Measurements from ENCODE around the gene GNAQ.
"Not testable (repeated sequence)": the region's sequence is repeated elsewhere in the genome, so short reads cannot be mapped to it uniquely, and the experiment has no call there.

Gene GNAQ

DNA sequence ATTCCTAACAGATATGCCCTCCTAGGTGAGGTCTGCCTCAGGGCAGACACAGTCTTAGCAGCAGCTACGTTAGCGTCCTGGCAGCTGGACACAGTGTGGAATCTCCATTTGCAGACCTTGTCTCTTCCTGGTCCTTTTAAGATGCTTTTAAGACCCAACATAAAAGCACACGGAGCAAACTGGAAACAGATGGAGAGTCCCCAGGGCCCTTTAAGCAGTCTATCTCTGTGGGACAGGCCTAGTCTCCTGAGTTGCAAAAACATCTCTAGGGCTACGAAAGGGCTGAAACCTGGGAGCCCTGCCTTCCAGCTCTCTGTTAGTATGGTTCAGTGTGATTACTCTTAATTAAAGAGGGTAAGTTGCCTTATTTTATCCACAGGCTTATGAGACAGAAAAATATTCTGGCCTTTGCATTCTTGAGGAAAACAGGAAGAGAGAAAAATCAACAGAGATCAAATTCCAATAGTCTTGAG is 317.5 kb downstream of the GNAQ start:
- no peak for DNase-seq

DNA sequence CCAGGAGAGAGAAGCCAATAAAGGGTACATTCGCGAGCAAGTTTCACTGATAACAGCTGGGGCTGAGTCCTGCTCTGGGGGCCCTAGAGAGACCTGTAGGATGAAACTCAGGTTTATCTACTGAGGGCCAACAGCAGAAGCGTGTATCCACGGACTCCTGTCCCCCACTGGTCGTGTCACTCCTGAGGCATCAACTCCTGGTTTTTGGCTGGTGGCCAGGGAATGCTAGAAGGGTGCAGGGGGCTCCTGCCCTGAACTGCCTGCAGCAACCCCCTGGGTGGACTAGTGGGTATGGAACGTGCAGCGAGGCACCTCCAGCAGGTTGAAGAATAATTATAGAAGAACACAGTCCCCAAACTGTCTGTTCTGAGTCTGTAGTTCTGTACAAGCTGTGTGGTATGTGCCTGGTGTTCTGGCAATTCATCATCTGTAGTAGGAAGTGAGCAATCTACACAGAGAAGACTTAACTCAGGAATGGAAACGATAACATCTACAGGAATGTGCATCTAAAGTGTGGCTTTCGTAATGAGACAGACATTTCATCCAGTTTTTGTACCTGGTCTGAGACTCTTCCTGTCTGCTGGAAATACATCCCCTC is 319.0 kb downstream of the GNAQ start:
- no peak for DNase-seq

DNA sequence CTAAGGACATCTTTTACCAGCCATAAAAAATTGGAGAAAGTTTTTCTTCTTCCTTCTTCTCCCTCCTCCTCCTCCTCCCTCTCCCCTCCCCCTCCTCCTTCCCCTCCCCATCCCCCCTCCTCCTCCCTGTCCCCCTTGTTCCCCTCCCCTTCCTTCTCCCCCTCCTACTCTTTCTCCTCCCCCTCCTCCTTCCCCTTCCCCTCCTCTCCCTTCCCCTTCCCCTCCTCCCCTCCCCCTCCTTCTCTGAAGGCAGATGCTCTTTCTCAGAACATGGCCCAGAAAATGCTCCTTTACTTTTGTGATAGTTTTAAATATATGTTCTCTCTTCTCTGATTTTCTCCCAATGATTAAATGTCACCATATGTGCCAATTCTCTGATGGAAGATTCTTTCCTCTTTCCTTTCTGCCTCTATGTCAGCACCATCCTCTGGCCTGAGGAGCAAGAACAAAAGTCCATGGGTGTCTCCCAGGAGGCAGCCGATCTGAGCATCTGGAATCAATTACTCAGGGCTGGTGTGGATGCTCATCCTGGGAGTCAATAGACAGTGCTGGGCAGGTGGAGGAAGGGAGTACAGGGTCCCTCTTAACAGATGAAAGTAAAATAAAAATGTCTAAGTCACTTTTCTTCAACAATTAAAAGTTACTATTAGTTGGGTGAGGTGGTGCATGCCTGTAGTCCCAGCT is 320.5 kb downstream of the GNAQ start:
- no peak for DNase-seq

DNA sequence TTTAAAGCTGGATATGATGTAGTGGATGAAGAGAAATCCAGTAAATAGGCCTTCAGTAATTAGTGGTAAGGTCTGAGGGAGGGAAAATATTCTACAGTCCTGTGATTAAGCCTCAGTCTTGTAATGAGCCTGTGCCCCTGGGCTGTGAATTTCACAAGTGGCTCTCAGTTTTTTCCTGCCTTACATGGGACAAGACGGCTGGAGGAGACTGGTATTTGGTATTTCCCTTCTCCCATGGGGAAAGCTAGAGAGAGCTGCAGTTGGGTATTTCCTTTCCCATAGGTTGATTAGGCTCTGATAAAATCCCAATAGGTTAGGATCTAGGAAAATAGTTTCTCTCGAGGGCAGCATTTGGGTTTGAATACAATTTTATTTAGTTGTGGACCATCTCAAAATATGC is 321.3 kb downstream of the GNAQ start:
- DNase-seq, result no peak

DNA sequence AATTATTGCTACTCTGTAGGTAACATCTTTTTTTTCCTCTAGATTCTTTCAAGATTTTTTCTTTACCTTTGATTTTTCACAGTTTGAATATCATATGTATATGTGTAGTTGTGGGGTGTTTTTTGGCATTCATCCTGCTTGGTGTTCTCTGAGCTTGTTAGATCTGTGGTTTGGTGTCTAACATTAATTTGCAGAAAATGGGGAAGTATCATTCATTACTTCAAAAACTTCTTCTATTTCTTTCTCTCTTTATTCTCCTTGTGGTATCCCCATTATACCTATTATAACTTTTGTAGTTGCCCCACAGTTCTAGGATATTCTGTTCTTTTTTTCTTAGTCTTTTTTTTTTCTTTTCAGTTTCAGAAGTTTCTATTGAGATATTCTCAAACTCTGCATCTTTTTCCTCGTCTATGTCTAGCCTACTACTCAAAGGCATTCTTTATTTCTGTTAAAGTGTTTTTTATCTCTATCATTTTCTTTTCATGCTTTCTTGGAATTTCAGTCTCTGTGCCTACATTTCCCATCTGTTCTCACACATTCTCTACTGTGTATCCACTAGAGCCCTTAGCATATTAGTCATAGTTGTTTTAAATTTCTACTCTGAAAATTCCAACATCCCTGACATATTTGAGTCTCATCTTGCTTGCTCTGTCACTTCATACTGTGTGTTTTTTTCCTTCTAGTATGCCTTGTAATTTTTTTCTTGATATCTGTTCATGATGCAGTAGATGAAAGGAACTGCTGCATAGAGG is 323.4 kb downstream of the GNAQ start:
- DNase-seq, result no peak

DNA sequence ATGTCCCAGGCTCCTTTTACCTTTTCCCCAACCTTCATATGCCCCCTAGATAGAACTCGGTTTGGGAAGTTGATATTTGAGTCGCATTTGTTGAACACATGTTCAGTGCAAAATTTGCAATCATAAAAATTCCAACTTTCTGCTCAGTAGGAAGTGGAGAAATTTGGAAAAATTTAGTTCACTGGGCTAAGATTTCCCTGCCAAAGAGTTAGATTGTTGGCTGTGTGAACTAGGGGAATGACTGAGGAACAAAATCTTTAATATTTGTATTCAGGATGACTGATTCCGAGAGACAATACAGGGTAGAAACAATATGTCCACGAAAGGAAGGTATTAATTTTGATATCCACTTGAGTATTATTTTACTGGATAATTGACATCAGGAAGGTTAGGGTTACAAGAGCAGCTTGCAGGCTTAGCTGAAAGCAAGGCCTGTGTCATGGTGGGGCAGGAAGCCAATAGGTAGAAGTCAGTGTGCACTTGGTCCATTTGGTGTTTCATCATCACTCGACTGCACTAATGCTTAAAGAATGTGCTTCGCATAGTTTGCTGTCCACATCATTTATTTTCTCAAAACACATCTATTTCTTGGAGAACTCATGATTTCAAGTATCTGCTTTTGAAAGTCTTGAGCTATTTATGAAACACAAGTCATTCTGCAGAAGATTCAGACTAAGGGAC is 324.1 kb downstream of the GNAQ start:
- no peak for DNase-seq

DNA sequence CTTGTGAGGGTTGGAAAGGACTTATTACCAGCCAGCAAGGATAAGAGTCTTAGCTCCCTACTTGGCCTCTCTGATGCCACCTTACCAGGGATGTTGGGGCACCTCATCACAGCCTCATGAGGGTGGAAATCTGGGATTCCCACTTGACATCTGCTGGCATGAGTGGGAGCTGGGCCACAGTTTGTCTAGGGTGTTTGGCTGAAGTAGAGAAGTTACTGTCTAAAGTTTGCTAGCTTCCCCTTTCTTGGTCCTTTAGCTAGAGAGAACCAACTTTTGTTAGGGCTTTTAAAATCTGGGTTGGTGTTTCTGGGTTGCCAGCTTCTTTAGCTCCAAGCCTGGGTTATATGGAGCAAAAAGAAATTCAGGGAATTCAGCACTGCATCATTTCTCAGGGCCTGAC is 326.0 kb downstream of the GNAQ start:
- DNase-seq, result no peak

DNA sequence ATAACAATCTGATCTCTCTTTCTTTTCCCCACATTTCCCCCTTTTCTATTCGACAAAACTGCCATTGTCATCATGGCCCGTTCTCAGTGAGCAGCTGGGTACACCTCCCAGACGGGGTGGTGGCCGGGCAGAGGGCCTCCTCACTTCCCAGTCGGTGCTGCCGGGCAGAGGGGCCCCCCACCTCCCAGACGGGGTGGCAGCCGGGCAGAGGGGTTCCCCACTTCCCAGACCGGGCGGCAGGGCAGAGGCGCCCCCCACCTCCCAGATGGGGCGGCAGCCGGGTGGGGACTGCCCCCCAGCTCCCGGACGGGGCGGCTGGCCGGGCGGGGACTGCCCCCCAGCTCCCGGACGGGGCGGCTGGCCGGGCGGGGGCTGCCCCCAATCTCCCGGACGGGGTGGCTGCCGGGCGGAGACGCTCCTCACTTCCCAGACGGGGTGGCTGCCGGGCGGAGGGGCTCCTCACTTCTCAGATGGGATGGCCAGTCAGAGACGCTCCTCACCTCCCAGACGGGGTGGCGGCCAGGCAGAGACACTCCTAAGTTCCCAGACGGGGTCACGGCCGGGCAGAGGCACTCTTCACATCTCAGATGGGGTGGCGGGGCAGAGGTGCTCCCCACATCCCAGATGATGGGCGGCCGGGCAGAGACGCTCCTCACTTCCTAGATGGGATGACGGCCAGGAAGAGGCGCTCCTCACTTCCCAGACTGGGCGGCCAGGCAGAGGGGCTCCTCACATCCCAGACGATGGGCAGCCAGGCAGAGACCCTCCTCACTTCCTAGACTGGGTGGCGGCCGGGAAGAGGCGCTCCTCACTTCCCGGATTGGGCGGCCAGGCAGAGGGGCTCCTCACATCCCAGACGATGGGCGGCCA is 328.9 kb downstream of the GNAQ start:
- DNase-seq, result not testable (repeated sequence)

DNA sequence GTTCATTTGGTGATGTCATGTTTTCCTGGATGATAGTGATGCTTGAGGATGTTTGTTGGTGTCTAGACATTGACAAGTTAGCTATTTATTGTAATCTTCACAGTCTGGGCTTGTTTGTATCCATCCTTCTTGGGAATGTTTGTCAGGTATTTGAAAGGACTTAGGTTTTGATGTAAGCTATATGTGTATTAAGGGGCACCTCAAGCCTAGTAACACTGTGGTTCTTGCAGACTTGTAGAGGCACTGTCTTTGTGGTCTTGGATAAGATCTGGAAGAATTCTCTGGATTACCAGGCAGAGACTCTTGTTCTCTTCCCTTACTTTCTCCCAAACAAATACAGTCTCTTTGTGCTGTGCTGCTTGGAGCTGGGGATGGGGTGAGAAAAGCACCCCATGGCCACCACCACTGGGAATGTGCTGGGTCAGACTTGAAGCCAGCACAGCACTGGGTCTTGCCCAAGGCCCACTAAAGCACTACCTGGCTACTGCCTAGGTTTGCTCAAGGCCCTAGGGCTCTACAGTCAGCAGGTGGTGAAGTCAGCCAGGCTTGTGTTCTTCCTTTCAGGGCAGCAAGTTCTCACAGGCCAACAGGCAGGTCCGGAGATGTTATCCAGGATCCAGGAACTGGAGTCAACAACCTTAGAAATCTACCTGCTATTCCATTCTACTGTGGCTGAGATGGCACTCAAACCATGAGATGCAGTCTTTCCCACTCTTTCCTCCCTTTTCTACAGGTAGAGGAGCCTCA is 334.2 kb downstream of the GNAQ start:
- DNase-seq, result no peak

DNA sequence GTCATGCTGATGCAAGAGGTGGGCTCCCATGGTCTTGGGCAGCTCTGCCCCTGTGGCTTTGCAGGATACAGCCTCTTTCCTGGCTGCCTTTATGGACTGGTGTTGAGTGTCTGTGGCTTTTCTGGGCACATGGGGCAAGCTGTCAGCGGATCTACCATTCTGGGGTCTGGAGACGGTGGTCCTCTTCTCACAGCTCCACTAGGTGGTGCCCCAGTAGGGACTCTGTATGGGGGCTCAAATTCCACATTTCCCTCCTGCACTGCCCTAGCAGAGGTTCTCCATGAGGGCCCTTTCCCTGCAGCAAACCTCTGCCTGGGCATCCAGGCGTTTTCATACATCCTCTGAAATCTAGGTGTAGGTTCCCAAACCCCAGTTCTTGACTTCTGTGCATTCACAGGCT is 340.9 kb downstream of the GNAQ start:
- DNase-seq, result not testable (repeated sequence)

DNA sequence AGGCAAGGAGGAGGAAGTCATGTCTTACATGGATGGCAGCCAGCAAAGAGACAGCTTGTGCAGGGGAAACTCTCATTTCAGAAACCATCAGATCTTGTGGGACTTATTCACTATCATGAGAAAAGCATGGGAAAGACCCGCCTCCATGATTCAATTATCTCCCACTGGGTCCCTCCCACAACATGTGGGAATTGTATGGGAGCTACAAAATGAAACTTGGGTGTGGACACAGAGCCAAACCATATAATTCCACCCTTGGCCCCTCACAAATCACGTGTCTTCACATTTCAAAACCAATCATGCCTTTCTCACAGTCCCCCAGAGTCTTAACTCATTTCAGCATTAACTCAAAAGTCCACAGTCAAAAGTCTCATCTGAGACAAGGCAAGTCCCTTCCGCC is 341.5 kb downstream of the GNAQ start:
- not testable (repeated sequence) for DNase-seq

DNA sequence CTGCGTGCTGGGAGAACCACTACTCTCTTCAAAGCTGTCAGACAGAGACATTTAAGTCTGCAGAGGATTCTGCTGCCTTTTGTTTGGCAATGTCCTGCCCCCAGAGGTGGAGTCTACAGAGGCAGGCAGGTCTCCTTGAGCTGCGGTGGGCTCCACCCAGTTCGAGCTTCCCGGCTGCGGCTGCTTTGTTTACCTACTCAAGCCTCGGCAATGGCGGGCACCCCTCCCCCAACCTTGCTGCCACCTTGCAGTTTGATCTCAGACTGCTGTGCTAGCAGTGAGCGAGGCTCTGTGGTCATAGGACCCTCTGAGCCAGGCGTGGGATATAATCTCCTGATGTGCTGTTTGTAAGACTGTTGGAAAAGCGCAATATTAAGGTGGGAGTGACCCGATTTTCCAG is 343.9 kb downstream of the GNAQ start:
- DNase-seq, result not testable (repeated sequence)

DNA sequence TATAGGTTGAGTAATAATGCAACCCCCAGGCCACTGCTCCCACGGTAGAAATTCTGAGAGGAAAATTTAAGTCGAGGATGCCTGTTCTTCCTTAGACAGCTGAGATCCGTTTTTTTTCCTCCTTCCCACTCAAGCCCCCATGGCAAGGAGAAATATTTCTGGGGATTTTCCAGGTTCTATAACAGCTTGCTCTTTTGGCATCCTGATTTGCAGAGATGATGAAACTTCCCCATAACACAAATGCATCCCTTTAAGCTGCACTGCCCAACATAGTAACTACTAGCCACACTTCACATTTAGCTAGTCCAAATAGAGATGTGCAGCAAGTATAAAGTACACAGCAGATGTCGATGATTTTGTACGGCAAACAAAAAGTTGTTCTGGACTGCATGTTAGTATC is 351.0 kb downstream of the GNAQ start:
- no peak for DNase-seq

DNA sequence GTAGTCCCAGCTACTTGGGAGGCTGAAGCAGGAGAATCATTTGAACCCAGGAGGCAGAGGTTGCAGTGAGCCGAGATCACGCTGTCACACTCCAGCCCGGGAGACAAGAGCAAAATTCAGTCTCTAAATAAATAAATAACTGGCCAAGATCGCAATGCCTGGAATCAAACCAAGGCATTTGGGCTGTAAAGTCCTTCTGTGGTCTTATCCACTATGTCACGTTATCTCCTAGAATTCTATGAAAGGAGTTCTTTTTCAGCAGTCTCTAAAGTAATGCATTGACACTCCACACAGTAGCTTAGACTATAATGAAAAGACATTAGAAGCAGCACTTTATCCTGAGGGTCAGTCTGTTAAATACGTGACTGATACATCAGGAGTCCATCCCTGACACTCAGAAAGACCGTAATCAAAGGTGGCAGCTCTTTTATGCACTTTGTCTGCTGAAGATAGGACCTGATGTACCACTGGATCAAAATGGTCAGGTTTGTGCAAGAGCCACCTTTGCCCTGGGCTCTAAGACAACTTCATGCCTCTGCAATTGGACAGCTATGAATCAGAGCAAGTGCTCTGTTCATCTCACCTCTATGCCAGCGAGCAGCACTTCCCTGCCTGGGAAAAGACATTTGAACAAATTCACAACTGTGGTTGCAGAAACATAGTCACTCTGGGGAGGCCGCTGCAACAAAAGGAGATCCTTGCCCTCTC is 351.8 kb downstream of the GNAQ start:
- DNase-seq, result no peak

DNA sequence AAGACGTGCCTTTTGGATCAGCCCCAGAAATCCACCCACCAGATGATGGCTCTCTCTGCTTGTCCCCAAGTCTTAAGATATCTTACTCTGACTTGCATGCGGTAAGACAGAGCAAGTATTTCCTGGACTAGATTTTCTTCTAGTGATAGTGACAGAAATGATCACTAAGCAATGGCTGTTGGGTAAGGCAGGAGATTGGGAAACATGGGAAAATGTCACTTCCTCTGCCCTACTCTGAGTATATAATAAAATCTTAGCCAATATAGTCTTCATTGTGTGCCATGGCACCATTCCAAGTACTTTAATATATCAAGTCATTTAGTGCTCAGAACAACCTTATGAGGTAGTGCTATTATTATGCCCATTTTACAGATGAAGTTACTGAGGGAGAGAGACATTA is 352.5 kb downstream of the GNAQ start:
- no peak for DNase-seq

DNA sequence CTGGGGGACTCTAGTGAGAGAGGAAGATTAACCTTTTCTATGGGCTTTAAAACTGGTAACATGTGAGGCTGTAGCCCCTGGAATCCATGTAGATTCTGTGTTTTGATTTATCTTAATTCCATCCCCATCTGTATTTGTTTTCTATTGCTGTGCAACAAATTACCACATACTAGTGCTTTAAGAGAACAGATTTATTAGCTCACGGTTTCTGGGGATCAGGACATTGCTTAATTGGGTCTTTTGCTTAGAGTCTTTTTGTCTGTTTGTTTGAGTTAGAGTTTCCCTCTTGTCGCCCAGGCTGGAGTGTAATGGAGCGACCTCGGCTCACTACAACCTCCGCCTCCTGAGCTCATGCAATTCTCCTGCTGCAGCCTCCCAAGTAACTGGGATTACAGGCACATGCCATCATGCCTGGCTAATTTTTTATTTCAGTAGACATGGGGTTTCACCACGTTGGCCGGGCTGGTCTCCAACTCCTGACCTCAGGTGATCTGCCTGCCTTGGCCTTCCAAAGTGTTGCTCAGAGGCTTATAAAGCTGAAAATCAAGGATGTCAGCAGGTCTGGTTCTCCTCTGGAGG is 353.6 kb downstream of the GNAQ start:
- DNase-seq, result no peak

DNA sequence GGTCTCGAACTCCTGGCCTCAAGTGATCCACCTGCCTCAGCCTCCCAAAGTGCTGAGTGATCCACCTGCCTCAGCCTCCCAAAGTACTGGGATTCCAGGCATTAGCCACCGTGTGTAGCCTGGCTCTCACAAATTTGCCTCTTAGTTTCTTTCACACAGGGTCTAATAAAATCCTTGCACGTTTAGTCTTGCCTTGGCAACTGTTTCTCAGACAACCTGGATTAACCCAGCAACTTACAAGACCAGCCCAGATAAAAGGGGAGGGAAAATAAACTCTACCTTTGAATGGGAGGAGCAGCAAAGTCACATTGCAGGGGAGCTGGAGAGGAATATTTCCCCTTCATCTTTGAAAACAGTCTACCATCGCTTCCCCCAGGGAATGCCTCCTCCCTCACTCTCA is 354.2 kb downstream of the GNAQ start:
- no peak for DNase-seq

DNA sequence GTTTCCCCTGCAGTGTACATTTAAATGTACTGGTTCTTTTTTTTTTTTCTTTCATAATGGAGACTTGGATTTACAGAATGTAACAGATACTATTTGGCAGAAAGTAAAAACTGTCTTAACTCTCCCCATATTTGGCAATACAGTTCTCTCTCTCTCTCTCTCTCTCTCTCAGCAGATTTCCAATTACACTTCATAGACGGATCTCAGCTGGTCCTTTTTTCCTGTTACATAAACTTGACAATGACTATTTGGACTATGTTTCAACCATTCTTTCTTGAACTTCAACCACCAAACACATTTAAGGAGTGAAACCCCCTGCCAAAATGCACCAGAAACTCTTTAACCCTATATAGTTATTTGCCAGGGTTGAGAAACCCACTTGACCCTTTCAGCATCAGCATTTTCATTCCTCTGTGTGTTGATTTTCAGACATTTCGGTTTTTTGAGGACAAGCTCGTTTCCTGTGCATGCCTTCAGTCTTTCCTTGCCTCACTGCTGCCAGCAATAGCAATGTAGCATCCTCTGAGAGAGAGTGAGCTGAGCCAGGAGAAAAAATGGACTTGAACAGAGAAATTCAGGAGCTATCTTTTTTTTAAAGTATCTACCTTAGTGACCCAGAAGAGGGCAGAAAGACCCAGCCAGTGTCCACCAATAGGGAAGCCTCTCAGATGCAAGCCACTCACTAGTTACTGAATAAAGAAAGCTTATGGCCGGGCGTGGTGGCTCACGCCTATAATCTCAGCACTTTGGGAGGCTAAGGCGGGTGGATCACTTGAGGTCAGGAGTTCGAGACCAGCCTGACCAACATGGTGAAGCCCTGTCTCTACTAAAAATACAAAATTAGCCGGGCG is 357.4 kb downstream of the GNAQ start:
- DNase-seq, result no peak

DNA sequence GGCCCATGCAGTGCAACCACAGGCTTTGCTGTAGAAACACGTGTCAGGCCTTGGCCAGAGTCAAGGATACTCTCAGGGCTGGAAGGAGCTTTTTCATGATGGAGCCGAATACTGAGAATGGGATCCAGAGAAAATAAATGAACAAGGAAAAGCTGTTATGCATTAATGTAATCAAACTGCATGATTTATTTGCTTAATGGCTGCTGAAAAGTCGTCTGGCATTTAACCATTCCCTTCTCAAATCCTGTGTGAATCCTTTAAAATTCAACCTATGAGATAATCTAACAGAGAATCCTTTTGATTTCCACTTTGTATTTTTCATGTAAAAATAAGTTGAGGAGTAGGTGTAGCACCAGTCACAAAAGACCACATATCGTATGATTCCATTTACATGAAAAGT is 359.4 kb downstream of the GNAQ start:
- no peak for DNase-seq

DNA sequence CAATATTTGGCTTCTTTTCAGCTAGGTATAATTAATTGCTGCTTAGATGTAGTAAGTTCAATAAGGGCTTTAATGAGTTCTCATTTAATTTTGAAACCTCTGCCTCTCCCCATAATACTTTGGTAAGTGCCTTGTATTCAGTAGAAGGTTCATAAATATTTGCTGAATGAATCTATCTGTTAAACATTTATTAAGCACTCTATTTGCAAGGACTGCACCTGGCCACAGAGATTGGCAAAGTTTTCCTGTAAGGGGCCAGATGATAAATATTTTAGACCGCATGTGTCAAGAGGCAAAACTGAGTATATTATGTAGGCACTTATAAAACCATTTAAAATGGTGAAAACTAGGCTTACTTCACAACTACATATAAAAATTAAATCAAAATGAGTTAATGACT is 364.5 kb downstream of the GNAQ start:
- DNase-seq, result no peak

All from NCI-H526 (cell line).